Measurements from ENCODE around the gene WDFY1.
A peak's percentile ranks its signal among the peaks of the same experiment; 100 is the strongest.

Gene WDFY1, protein sequence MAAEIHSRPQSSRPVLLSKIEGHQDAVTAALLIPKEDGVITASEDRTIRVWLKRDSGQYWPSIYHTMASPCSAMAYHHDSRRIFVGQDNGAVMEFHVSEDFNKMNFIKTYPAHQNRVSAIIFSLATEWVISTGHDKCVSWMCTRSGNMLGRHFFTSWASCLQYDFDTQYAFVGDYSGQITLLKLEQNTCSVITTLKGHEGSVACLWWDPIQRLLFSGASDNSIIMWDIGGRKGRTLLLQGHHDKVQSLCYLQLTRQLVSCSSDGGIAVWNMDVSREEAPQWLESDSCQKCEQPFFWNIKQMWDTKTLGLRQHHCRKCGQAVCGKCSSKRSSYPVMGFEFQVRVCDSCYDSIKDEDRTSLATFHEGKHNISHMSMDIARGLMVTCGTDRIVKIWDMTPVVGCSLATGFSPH

DNA sequence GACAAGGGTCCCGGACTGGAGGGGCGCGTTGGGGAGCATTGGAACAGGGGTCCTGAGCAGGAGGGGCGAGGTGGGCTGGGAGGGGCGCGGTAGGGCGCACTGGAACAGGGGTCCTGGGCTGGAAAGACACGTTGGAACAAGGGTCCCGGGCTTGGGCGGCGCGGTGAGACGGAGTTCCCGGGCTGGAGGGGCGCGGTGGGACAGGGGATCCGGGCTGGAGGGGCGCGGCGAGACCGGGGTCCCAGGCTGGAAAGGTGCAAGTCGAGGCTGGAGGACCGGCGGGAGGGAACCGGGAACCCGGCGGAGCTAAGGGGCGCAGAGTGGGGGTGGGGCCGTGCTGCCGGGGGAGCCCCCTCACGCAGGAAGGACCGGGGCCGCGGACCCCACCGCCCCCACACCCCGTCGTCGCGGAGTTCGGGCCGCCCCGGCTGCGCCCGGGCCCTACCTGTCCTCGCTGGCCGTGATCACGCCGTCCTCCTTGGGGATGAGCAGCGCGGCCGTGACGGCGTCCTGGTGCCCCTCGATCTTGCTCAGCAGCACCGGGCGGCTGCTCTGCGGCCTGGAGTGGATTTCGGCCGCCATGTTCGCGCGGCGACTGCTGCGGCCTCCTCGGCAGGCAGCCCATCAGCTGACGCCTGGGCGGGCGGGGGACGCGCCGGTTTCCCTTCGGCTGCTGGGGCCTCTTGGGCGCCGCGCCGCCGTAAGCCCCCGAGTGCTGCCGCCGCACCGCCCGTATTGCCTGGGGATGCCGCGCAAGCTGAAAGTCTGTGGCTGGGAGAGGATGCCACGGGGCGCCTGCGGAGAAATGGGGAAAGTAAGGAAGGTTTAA is at the start of gene WDFY1:
Gene WDFY1 (minus strand): TSS at position 633 of the 829 bp plus-strand sequence. CDS start 51 bp downstream, at position 582.
- peak; percentile 35 to 94 (median 85) for DNase-seq

DNA sequence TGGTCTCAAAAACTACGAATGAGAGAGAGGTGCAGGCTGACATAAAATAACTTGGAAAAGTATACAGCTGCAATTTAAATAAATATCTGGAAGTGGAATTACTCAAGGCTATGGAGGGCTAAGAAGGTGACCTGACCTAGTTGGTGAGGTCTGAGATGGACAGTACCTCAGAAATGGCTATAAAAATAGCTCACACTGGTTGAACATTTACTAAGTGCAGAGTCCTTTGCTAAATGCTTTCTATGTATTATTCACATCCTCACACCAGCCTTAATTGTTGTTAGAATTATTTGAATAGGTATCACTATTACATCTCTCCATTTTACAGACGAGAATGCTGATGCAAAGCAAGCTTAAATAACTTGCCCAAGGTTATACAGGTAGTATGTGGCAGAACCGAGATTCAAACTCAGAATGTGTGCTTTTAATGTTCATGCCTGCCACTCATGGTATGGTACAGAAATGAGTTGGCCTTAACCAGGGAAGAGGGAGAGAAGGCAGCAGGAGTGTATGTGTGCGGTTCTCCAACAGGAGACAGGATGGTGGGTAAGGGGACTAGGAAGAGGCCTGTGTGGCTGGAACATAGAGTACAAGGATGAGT is 49.5 kb upstream of the WDFY1 start:
- DNase-seq = no peak

DNA sequence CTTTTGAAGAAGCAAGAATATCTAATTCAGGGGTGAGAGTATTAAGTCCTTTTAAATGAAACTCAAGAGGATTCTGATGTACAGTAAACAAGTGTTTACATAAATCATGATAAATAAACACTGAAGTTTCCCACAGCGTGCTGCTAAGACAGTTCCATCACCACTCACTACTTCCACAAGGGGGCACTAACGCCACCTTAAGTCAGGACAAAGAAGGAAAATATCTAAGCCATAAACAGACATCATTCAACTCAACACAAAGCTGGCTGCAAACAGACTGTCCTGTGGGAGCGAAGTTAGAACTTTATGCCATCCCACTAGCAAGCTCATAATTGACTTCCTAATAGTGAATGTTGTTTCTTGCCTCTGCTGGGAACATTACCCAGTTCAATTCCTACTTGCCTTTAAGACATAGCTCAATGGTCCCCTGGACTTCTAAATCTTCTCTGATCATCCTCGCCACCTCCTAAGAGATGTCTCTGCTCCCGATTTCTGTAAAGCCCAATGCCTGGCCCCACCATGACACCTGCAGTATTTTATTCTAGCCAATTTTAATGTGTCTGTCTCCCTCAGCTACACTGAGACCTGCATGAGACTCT is 48.6 kb upstream of the WDFY1 start:
- DNase-seq = peak in 38 of 58 donors; percentile 8 to 68 (median 32)

DNA sequence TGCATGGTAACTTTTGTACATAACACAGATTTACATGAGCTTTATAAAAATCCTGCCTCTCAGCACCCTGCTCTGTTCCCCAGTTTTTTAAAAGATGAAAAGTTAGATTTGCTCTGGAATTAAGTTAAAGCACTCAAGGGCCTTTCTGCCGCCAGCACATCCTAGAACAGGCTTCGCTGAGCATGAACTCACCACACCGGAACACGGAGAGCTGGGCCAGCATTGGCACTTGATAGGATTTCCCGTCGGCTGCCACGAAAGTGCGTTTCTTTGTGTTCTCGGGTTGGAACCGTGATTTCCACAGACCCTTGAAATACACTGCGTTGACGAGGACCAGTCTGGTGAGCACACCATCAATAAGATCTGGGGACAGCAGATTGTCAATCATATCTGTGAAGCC is 46.5 kb upstream of the WDFY1 start:
- peak in 1 of 58 donors; percentile 13 for DNase-seq

DNA sequence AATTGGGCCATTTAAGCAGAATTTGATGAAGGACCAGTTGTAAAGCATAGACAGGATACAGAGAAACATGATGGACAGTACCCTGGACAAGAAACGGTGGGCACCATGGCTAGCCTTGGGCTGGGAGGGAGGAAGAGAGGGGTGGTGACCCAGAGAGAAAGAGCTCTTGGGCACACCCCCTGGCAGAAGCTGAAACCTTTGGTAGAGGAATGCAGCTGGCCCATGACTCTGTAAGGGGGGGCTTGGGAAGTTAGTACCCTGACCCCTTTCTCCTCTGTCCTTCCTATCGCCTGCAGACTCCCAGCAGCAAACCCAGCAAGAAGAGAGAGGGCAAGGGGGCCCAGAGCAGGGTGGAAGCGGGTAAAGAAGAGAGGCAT is 44.7 kb upstream of the WDFY1 start:
- no peak for DNase-seq

DNA sequence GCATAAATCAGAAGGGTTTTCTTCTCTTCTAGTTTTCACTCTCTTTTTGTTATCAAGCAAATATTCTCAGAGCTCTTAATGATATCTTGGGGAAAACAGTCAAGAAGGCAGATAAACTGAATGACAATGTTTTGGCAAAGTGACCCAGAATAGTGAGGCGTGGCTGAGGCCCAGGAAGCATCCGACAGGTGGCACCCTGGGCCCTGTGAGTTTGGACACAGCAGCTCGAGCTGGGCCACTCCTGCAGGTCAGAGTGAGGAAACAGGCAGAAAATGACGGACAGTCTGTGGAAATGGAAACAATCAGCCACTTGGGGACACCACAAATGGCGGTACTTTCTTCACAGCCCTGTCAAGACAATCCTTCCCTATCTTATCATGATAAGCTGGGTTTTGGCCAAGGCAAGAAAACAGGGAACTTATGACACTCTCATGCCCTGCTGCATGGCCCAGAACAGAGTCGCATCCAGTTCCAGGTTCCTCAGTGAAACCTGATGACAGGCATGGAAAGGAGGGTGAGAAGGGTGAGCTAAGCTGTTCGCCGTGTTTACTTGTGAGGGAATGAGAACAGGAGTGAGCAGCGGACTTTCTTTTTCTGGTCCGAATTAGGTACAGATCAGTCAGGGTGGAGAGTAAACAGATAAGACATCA is 44.2 kb upstream of the WDFY1 start:
- no peak for DNase-seq

DNA sequence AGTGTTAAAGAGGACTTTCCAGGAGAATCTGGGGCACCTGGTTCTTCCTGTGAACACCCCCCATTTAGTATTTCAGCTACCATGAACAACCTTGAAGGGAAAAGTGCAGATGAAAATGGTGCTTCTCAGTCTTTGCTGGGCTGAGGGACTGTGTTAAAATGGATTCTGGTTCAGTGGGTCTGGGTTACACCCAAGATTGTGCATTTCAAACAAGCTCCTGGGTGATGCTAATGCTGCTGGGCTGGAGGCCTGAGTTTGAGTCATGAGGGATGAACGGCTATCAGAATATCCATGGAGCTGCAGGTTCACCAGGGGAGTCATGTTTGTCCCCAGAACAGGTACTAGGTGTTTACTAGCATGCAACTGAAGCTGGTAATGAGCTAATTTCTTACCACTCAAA is 36.1 kb upstream of the WDFY1 start:
- no peak for DNase-seq

DNA sequence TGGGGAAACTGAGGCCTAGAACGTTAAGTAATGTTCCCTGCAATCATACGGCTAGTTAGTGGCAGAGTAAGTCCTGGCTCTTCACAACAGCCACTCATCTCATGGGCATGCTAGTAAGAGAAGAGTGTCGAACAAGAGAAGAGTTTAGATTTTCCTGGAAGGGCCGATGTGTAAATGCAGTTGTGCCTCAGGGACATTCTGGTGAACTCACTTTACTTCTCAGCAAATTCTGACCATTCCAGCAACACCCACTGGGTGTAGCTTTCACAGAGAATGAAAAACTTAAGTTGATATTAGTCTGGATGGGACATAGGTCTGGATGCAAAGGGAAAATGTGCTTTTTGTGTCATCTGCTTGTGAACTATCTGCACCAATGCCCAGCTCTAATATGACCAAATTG is 35.7 kb upstream of the WDFY1 start:
- DNase-seq = no peak

DNA sequence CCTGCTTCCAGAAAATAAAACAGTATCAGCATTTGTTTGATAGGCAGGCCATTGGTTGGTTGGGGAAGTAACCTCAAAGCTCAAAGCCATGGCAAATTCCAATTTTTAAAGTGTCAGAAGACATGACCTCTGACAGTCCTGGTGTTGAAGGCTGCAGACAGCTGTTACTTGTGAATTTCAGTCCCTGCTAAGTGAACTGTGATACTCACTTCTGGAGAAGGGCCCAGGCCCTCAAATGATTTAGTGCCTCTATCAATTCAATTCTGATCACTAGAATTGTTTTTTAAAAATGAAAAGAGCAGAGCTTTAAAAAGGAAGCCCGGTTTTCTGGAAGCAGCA is 35.2 kb upstream of the WDFY1 start:
- DNase-seq = no peak

DNA sequence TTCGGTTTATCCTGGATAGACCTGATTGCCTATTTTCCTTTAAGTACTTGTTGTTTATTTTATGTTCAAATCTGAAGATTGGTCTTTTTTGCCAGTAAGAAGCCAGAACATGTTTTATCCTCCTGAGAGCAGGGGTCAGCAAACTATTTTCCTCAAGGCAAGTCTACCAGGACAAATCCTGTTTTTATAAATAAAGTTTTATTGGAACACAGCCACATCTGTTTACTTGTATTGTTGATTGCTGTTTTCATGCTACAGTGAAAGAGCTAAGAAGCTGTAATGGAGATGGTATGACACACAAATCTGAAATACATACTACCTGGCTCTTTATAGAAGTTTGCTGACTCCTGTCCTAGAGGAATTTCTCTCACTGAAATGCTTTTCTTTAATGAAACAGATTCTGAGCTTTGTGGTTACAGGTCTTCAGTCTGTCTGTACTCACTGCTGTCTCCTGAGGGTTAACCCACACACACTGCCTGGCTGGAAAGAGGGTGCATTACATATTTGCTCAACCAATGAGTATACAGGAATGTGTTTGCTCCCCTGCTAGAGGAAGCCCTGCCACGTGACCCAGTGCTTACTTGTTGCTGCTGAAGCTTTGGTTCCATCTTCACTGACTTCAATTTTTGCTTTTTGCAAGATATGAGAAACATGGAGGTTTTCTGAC is 34.7 kb upstream of the WDFY1 start:
- DNase-seq = no peak

DNA sequence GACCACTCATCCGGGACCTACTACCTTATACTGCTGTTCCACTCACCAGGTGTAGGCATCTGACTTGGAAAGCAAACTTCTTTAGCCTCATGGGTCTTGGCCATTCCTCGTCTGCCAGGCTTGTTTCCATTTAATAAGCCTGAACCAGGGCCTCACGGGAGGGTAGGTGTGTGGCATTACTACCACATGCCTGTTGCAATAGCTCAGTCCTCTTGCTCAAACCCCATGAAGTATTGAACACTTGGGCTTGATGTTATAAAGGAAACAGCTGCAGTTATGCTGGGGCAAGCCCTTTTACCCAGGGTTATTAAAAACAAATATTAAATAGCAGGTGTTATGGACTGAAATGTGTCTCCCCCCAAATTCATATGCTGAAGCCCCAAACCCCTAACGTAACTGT is 33.3 kb upstream of the WDFY1 start:
- DNase-seq = no peak

DNA sequence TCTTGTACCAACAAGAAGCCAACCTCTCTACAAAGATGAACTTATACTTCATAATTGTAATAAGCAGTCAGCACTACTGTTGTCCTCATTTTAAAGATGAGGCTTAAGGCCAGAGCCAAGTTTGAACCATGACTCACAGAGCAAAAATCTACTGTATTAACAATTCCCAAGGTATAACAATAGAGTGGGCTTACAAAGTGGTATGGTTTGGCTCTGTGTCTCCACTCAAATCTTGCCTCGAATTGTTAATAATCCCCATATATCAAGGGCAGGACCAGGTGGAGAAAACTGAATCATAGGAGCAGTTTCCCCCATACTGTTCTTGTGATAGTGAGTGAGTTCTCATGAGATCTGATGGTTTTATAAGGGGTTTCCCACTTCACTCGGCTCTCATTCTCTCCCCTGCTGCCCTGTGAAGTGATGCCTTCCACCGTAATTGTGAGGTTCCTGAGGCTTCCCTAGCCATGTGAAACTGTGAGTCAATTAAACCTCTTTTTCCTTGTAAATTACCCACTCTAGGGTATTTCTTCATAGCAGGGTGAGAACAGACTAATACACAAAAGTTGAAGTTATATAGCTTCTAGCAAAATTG is 31.6 kb upstream of the WDFY1 start:
- DNase-seq = no peak

DNA sequence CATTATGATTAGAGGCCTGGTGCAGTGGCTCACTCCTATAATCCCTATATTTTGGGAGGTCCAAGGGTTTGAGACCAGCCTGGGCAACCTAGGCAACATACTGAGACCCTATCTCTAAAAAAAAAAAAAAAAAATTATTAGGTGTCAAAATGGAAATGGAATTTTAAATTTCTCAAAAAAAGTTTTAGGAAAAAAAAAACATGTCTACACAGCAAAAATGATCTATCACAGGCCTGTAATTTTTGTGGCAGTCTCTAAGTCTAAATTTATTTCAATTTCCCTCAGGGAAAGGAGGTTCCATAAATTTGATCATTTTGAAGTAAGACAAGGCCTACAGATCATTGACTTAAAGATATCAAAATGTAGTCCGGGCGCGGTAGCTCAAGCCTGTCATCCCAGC is 28.5 kb upstream of the WDFY1 start:
- DNase-seq = no peak

DNA sequence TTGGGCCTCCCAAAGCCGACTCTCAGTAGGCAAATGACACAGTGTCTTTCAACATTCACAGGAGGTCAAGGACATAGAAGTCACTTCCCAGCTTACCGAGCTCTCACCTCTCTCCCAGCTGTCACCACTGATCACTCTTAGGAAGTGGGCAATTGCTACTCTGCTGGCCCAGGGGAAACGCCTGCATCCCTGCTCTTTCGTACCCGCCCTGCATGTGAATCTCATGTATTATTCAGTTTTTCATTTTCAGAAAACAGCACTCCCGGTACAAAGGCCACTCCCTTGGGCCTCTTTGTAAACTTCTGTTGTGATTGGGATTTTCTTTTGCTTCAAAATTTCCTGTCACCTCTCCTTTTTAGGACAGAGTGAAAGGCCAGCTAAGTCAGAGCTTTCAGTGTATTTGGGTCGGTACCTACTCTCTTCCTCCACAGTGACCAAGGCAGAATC is 27.5 kb upstream of the WDFY1 start:
- DNase-seq = no peak

DNA sequence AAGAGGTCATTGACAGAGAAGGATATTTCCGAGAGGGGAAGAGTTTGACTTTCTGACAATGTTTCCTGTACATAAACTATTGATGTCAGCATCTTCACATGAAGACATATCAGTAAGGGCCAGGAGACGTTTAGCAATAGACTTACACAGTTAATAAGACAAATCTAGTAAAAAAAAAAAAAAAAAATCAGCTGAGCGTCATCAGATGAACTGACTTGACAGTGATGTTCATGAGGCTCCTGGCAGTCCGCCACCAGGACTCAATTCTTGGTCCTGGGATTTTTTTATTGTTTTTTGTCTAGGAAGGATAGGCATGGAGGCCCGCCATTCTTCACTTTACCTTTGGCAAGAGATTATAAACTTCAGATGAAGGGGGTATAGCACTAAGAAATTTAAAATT is 26.6 kb upstream of the WDFY1 start:
- DNase-seq = no peak

DNA sequence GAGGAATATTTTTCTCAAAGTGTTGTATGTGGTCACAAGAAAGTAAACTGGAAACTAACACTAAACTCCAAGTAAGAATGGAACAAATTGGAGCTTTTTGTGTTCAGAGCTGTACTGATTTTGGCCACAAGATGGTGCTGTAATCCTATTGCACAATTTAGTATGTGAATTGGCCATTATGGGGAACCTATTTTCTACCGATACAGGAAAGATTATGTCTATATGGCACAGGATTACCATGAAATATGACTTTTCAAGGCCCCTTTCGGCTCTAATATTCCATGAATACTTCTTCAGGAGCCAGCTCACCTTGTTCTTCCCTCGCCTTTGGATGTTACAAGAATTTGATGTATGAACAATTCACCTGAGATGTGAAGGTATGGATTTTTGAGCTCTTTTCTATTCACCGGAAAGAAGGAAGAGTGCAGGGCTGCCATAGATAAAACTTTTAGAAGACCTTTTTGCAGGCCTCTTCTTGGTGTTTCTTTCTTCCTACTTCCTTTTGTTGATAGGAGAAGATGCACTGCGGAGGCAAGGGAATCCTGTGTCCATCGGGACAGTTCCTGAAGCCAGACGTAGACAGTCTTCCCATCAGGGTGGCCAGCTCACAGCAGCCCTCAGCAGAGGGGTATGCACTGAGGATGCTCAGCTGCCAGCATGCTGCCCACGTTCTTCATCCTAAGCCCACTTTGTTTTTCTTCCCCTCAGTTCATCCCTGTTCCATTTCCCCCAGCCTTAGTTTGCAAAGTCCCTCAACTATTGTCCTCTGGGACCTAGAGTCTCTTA is 25.4 kb upstream of the WDFY1 start:
- DNase-seq = peak in 18 of 58 donors; percentile 2 to 63 (median 15)

DNA sequence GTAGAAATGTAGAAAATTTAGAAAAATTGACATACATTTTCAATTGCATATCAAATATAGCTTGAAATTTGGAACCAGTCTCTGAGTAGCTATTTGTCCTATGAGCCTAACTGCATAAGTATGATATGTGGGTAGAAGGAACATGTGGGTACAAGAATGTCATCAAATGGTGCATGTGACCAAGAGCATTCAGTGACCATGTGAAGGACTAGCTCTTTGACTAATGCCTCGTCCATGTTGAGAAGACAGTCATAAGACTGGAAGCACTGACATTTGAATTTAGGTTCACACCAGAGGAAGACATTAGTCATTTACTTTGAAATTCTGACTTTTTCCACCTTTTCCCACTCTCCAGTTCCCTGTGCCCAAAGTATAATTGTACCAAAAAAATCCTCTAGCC is 24.7 kb upstream of the WDFY1 start:
- no peak for DNase-seq

DNA sequence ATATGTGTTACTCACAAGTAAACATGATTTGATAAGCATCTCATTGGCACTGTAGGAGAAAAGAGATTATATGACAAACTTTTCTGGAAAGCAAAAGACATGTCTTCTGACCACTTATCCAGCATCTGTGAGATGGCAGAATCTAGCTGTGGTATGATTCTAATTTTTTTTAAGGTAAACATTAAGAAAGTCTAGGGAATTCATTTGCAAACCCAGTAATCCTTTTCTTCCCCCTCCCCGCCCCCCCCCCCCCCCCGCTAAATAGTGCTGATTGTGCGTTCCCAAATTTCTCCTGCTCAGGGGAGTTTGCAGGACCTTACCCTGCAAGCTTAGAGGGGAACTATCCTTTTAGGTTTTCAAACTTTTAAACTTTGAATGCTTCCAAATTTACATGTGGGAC is 24.2 kb upstream of the WDFY1 start:
- DNase-seq = no peak

DNA sequence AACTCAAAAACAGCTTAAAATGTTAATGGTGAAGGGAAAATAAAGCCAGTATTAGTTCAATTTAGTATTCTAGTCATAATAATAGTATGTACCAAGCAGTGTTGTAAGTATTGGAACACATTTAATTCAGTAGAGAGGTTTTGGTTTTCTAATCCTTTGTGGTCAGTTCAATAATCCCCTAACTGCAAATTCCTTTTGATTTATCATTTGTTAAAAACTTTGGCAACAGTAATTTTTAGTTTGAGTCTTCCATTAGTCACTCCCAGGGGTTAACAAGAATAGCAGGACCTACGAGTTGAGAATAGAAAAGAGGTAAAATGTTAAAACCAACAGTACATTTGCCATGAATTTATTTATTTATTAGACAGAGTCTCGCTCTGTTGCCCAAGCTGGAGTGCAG is 22.8 kb upstream of the WDFY1 start:
- no peak for DNase-seq
